ENCODE measurements around the gene USHBP1.

- no peak for TF ChIP-seq CTCF (IDR thresholded peaks at IDR 0.05)
- no peak for TF ChIP-seq POLR2A (IDR thresholded peaks at IDR 0.05)
Observed at GRCh38 chr19:17266589-17266974, 2.0 kb upstream of the USHBP1 start.
